Memory B cell (primary cell): ENCODE results near the gene CIZ1.

Experiments used
- ATAC-seq: fragments of 150-1000 bp; cut with Tn5 transposase; 2 replicates; pipeline ENCODE4 v1.10.0; 2021; ENCODE audit warnings: low read depth, mild to moderate bottlenecking, moderate library complexity
- DNase-seq, 2 donors: peaks; one replicate each; pipeline ENCODE4 v3.0.0; 2022; ENCODE audit warnings: low spot score in 2 of 2
- H3K27ac Mint-ChIP-seq: one replicate; pipeline ENCODE4 v1.8.0; 2022; ENCODE audit warnings: mild to moderate bottlenecking, moderate library complexity, mixed read lengths
- H3K27me3 Mint-ChIP-seq: one replicate; pipeline ENCODE4 v1.8.0; 2022; ENCODE audit warnings: mixed read lengths
- H3K36me3 Mint-ChIP-seq: one replicate; pipeline ENCODE4 v1.8.0; 2022; ENCODE audit warnings: mild to moderate bottlenecking, mixed read lengths
- H3K4me1 Mint-ChIP-seq: one replicate; pipeline ENCODE4 v1.8.0; 2022; ENCODE audit warnings: mixed read lengths
- H3K4me3 Mint-ChIP-seq: one replicate; pipeline ENCODE4 v1.8.0; 2022; ENCODE audit warnings: mild to moderate bottlenecking, moderate library complexity, mixed read lengths
- H3K9me3 Mint-ChIP-seq: one replicate; pipeline ENCODE4 v1.8.0; 2022; ENCODE audit warnings: mixed read lengths

The CIZ1 gene

DNA sequence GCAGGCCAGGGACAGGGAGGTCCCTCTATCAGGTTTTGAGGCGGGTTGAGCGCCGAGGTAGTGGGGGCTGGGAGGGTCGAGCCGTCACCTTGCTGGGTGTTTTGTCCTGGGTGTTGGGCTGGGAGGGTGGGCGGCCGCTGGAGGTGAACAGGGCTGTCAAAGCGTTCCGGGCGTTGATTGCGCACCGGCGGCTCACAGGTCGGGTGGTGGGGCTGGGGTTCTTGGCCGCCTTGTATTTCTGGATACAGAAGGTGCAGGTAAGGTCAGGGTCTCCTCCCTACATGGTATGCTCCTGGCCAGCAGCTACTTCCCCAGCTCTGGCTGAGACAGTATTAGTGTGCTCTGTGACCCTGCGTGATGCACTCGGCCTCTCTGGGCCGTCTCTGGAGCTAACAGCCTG, 25.2 kb downstream of the CIZ1 start:
- H3K36me3 Mint-ChIP-seq, result peaks cover 19% of the 10 kb centered on the region
- ATAC-seq (no peak), DNase-seq (no peak)
- no peaks in the 10 kb centered on the region for H3K9me3 Mint-ChIP-seq
- H3K4me3 Mint-ChIP-seq, result no peak overlapping the region
- H3K4me1 Mint-ChIP-seq, result peaks cover under 1% of the 10 kb centered on the region
- H3K27ac Mint-ChIP-seq, result no peak overlapping the region
- no peaks in the 10 kb centered on the region for H3K27me3 Mint-ChIP-seq

DNA sequence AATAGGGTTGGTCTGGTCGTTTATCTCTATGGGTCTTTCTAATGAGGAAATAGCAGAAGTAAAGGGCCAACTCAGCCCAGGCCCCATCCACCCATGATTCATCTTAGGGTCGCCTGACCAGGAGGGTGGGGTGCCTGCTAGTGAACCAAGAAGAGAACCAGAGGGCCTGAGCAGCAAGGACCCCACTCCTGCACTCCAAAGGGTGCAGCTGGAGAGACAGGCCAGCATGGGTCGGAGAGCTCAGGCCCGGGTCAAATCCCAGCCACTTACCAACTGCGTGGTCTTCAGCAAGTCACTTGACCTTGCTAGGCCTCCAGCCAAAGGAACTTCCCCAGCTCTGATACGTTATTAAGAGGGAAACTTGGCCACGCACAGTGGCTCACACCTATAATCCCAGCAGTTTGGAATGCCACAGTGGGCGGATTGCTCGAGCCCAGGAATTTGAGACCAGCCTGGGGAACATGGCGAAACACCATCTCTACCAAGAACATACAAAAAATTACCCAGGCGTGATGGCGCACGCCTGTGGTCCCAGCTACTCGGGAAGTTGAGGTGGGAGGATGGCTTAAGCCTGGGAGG, 27.0 kb downstream of the CIZ1 start:
- Mint-ChIP-seq H3K9me3 (no peaks in the 10 kb centered on the region), H3K4me3 (no peak overlapping the region), H3K4me1 (peaks cover 5% of the 10 kb centered on the region), H3K36me3 (peaks cover 13% of the 10 kb centered on the region), H3K27ac (no peak overlapping the region), H3K27me3 (no peaks in the 10 kb centered on the region)
- no peak for ATAC-seq
- no peak for DNase-seq

GRCh38 chr9:128163523-128164306, 27.7 kb downstream of the CIZ1 start:
- H3K27me3 Mint-ChIP-seq, result no peaks in the 10 kb centered on the region
- peaks cover 9% of the 10 kb centered on the region for H3K36me3 Mint-ChIP-seq
- no peak for DNase-seq
- ATAC-seq, result no peak
- no peaks in the 10 kb centered on the region for H3K9me3 Mint-ChIP-seq
- no peak overlapping the region for H3K4me3 Mint-ChIP-seq
- H3K4me1 Mint-ChIP-seq, result peaks cover 7% of the 10 kb centered on the region
- H3K27ac Mint-ChIP-seq, result no peak overlapping the region

GRCh38 chr9:128163027-128163515, 28.3 kb downstream of the CIZ1 start:
- DNase-seq (no peak), ATAC-seq (no peak)
- H3K9me3 Mint-ChIP-seq, result no peaks in the 10 kb centered on the region
- H3K4me3 Mint-ChIP-seq, result no peak overlapping the region
- no peaks in the 10 kb centered on the region for H3K27me3 Mint-ChIP-seq
- H3K4me1 Mint-ChIP-seq, result peaks cover 7% of the 10 kb centered on the region
- H3K36me3 Mint-ChIP-seq, result peaks cover 6% of the 10 kb centered on the region
- H3K27ac Mint-ChIP-seq, result no peak overlapping the region

GRCh38 chr9:128162215-128163026, 29.0 kb downstream of the CIZ1 start:
- Mint-ChIP-seq H3K4me1 (peaks cover 7% of the 10 kb centered on the region), H3K9me3 (no peaks in the 10 kb centered on the region), H3K4me3 (no peak overlapping the region), H3K27me3 (no peaks in the 10 kb centered on the region), H3K36me3 (peaks cover 6% of the 10 kb centered on the region), H3K27ac (no peak overlapping the region)
- DNase-seq (no peak), ATAC-seq (no peak)

GRCh38 chr9:128161215-128161902, 30.0 kb downstream of the CIZ1 start:
- H3K27ac Mint-ChIP-seq, result no peak overlapping the region
- peak overlapping the region; percentile 83 for H3K4me3 Mint-ChIP-seq

GRCh38 chr9:128160603-128160987, 30.8 kb downstream of the CIZ1 start:
- peaks cover 7% of the 10 kb centered on the region for H3K4me1 Mint-ChIP-seq
- H3K27me3 Mint-ChIP-seq, result no peaks in the 10 kb centered on the region
- H3K36me3 Mint-ChIP-seq, result no peaks in the 10 kb centered on the region
- no peaks in the 10 kb centered on the region for H3K9me3 Mint-ChIP-seq
- DNase-seq, result no peak
- peak overlapping the region; percentile 83 for H3K4me3 Mint-ChIP-seq
- no peak for ATAC-seq
- no peak overlapping the region for H3K27ac Mint-ChIP-seq

More at GRCh38 chr9:128161215-128161902, 30.0 kb downstream of the CIZ1 start:
- H3K36me3 Mint-ChIP-seq, result peaks cover 1% of the 10 kb centered on the region
- DNase-seq, result no peak
- H3K27me3 Mint-ChIP-seq, result no peaks in the 10 kb centered on the region
- no peak for ATAC-seq
- no peaks in the 10 kb centered on the region for H3K9me3 Mint-ChIP-seq
- H3K4me1 Mint-ChIP-seq, result peaks cover 7% of the 10 kb centered on the region

- peak within 1 kb of the TSS; percentile 83 for H3K4me3 Mint-ChIP-seq
- peaks cover 7% of the 10 kb centered on the region for H3K4me1 Mint-ChIP-seq
- ATAC-seq, result peak; percentile 85
- no peaks in the 10 kb centered on the region for H3K36me3 Mint-ChIP-seq
- no peaks in the 10 kb centered on the region for H3K27me3 Mint-ChIP-seq
- peak within 1 kb of the TSS; percentile 82 for H3K27ac Mint-ChIP-seq
- no peaks in the 10 kb centered on the region for H3K9me3 Mint-ChIP-seq
- peak; percentile 78 to 85 for DNase-seq
These were observed 31.4 kb downstream of the CIZ1 start, which contains the start of gene BBLN for GRCh38 chr9:128159784-128160602. Gene BBLN, plus strand, starts transcription at chr9:128160265. Its CDS starts 143 bp downstream, at chr9:128160408.

GRCh38 chr9:128159522-128159783, 31.9 kb downstream of the CIZ1 start:
- Mint-ChIP-seq H3K27me3 (no peaks in the 10 kb centered on the region), H3K36me3 (no peaks in the 10 kb centered on the region), H3K27ac (peak overlapping the region; percentile 82), H3K4me1 (peaks cover 7% of the 10 kb centered on the region), H3K9me3 (no peaks in the 10 kb centered on the region), H3K4me3 (peak overlapping the region; percentile 83)
- peak; percentile 40 for ATAC-seq
- DNase-seq, result peak in 1 of 2 donors; percentile 19

- Mint-ChIP-seq H3K27ac (no peak overlapping the region), H3K27me3 (peaks cover 2% of the 10 kb centered on the region), H3K4me1 (peaks cover 5% of the 10 kb centered on the region), H3K36me3 (no peaks in the 10 kb centered on the region), H3K9me3 (no peaks in the 10 kb centered on the region), H3K4me3 (no peak overlapping the region)
- DNase-seq (no peak), ATAC-seq (no peak)
These were observed 35.5 kb downstream of the CIZ1 start for GRCh38 chr9:128155736-128156500.

DNA sequence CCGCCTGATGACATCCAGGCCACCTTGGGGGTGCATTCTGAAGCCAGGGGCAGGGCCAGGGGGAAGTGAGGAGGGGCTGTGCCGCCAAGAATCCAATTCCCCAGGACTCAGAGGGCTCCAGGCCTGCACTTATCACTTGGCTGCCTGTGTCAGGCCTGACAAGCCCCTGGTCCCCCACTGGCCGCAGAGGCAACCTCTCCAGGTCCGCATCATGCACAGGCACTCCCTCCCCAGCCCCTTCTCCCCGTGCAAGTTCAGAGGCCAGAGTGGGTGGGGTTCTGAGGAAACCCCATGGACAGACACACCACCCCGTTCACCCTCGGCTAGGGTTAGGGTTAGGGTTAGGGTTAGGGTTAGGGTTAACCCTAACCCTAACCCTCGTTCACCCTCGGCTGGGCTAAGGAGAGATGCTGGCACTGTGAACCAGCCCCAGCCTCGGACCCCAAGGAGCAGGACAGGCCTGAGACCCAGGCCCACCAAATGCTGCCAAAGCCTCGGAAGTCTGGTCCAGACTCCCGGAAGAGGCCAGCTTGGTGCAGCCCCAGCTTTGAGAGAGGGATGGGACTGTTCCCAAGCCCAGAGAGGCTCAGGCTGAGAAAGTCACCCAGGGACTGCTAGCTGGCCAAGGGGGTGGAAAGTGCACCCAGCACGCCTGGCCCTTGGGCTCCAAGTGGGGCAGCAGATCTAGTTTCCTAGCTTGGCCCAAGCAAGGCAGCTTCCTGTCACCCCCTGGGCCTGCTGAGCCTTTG, 37.3 kb downstream of the CIZ1 start:
- no peaks in the 10 kb centered on the region for H3K9me3 Mint-ChIP-seq

More for the DNA sequence above, 37.3 kb downstream of the CIZ1 start:
- Mint-ChIP-seq H3K4me3 (no peak overlapping the region), H3K4me1 (peaks cover 2% of the 10 kb centered on the region), H3K27ac (no peak overlapping the region), H3K27me3 (peaks cover 7% of the 10 kb centered on the region), H3K36me3 (no peaks in the 10 kb centered on the region)
- DNase-seq, result no peak
- ATAC-seq, result no peak
